Measurements from ENCODE around the gene NUP210L. TPM values are rescaled to one million over a fixed set of nuclear protein-coding genes. Genes with fewer than 3 reads are reported as not detected.

NUP210L gene
- 0.15 TPM for total RNA-seq (ENCODE audit: unreplicated experiment)
- long read RNA-seq = 0 reads

GRCh38 chr1:154154534-154155191 is at the start of gene NUP210L:
TSS of gene NUP210L (minus strand) at chr1:154155073.
- H3K27me3 Mint-ChIP-seq (ENCODE audit: unreplicated experiment) = no peaks in the 10 kb centered on the region
- peaks cover 29% of the 10 kb centered on the region for H3K36me3 Mint-ChIP-seq (ENCODE audit: low read depth, unreplicated experiment)
- H3K9me3 Mint-ChIP-seq (ENCODE audit: unreplicated experiment) = no peaks in the 10 kb centered on the region
- peak within 1 kb of the TSS; percentile 56 for H3K4me3 Mint-ChIP-seq (ENCODE audit: unreplicated experiment)
- peak within 1 kb of the TSS; percentile 91 for H3K27ac Mint-ChIP-seq (ENCODE audit: unreplicated experiment)
- TF ChIP-seq CTCF (IDR thresholded peaks at IDR 0.05; ENCODE audit: unreplicated experiment) = no peak
- DNase-seq (ENCODE audit: low spot score) = peak; percentile 13
- H3K4me1 Mint-ChIP-seq (ENCODE audit: unreplicated experiment) = peaks cover 42% of the 10 kb centered on the region

- Mint-ChIP-seq H3K4me3 (ENCODE audit: unreplicated experiment) (no peak overlapping the region), H3K36me3 (ENCODE audit: low read depth, unreplicated experiment) (no peaks in the 10 kb centered on the region), H3K27me3 (ENCODE audit: unreplicated experiment) (peaks cover 3% of the 10 kb centered on the region), H3K27ac (ENCODE audit: unreplicated experiment) (no peak overlapping the region), H3K9me3 (ENCODE audit: unreplicated experiment) (no peaks in the 10 kb centered on the region), H3K4me1 (ENCODE audit: unreplicated experiment) (no peaks in the 10 kb centered on the region)
- no peak for DNase-seq (ENCODE audit: low spot score)
- TF ChIP-seq CTCF (IDR thresholded peaks at IDR 0.05; ENCODE audit: unreplicated experiment) = no peak
Observed at GRCh38 chr1:154199563-154199879, 44.6 kb upstream of the NUP210L start.

DNA sequence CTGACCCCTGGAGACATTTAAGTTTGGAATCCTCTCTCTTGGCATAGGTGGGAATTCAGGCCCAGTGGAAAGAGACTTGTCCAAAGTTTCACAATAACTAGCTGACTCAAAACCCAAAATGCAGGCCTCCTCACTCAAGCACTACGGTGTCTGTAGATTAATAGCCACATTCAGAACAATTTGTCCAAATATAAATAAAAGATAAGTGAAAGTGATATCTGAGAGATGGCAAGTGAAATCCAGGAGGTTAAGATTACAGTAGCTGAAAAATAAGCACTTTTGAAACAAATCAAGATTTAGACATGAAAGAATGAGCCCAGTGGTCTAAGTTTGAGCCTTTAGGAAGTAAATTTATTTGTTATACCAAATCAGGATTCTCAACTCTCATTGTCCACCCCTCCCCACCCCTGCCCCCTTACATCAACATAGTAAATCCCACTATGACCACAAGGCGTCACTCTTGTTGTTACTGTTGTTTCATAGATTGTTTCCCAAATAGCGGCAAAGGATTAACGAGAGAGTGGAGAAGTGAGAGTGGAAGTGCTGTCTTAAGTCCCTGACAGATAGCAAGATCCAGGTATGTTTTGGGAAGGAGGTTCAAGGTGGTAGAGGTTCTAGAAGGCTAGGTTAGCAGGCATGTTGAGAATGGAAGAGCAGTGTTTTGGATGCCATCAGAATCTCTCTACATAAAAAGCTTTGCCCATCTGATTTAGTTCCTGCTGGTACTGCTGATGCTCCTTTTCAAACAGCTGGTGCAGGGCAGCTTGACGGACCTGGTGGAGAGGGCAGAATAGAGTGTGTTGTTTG is 44.1 kb upstream of the NUP210L start:
- no peaks in the 10 kb centered on the region for H3K9me3 Mint-ChIP-seq (ENCODE audit: unreplicated experiment)
- H3K4me1 Mint-ChIP-seq (ENCODE audit: unreplicated experiment) = no peaks in the 10 kb centered on the region
- H3K4me3 Mint-ChIP-seq (ENCODE audit: unreplicated experiment) = no peak overlapping the region
- H3K36me3 Mint-ChIP-seq (ENCODE audit: low read depth, unreplicated experiment) = no peaks in the 10 kb centered on the region
- peaks cover 3% of the 10 kb centered on the region for H3K27me3 Mint-ChIP-seq (ENCODE audit: unreplicated experiment)
- H3K27ac Mint-ChIP-seq (ENCODE audit: unreplicated experiment) = no peak overlapping the region
- TF ChIP-seq CTCF (IDR thresholded peaks at IDR 0.05; ENCODE audit: unreplicated experiment) = peak; percentile 41
- peak; percentile 56 for DNase-seq (ENCODE audit: low spot score)

GRCh38 chr1:154193821-154194220 is 38.9 kb upstream of the NUP210L start:
- no peak for DNase-seq (ENCODE audit: low spot score)
- no peaks in the 10 kb centered on the region for H3K9me3 Mint-ChIP-seq (ENCODE audit: unreplicated experiment)
- no peak overlapping the region for H3K4me3 Mint-ChIP-seq (ENCODE audit: unreplicated experiment)
- TF ChIP-seq CTCF (IDR thresholded peaks at IDR 0.05; ENCODE audit: unreplicated experiment) = no peak
- peaks cover 14% of the 10 kb centered on the region for H3K4me1 Mint-ChIP-seq (ENCODE audit: unreplicated experiment)
- peaks cover 7% of the 10 kb centered on the region for H3K27me3 Mint-ChIP-seq (ENCODE audit: unreplicated experiment)
- H3K36me3 Mint-ChIP-seq (ENCODE audit: low read depth, unreplicated experiment) = peaks cover 3% of the 10 kb centered on the region
- H3K27ac Mint-ChIP-seq (ENCODE audit: unreplicated experiment) = no peak overlapping the region

GRCh38 chr1:154192476-154192875 is 37.6 kb upstream of the NUP210L start:
- peaks cover 14% of the 10 kb centered on the region for H3K4me1 Mint-ChIP-seq (ENCODE audit: unreplicated experiment)
- peak overlapping the region; percentile 74 for H3K4me3 Mint-ChIP-seq (ENCODE audit: unreplicated experiment)
- no peaks in the 10 kb centered on the region for H3K9me3 Mint-ChIP-seq (ENCODE audit: unreplicated experiment)
- peaks cover 3% of the 10 kb centered on the region for H3K36me3 Mint-ChIP-seq (ENCODE audit: low read depth, unreplicated experiment)
- no peak for DNase-seq (ENCODE audit: low spot score)
- H3K27me3 Mint-ChIP-seq (ENCODE audit: unreplicated experiment) = peaks cover 7% of the 10 kb centered on the region
- H3K27ac Mint-ChIP-seq (ENCODE audit: unreplicated experiment) = peak overlapping the region; percentile 85
- TF ChIP-seq CTCF (IDR thresholded peaks at IDR 0.05; ENCODE audit: unreplicated experiment) = no peak
